Measurements from ENCODE around the gene EXOC4.

DNA sequence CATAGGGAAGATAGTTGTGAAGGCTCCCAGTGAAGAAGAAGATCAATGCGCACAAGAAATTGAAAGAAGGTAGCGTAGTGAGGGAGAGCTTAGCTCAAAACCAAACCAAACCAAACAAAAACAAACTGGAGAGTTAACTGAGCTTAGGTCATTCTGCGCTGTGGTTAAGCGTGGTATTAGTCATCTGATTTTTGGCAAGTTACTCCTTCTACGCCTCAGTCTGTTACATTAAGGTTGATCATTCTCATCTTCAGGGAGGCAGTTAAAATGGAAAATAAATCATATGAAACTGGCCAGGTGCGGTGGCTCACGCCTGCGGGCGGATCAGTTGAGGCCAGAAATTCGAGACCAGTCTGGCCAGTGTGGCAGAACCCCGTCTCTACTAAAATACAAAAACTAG is 259.7 kb downstream of the EXOC4 start:
- TF ChIP-seq POLR2A (IDR thresholded peaks at IDR 0.05) (no peak), POLR2AphosphoS5 (IDR thresholded peaks at IDR 0.05) (no peak), EP300 (IDR thresholded peaks at IDR 0.05) (no peak)
- TF ChIP-seq, protein P1, sequence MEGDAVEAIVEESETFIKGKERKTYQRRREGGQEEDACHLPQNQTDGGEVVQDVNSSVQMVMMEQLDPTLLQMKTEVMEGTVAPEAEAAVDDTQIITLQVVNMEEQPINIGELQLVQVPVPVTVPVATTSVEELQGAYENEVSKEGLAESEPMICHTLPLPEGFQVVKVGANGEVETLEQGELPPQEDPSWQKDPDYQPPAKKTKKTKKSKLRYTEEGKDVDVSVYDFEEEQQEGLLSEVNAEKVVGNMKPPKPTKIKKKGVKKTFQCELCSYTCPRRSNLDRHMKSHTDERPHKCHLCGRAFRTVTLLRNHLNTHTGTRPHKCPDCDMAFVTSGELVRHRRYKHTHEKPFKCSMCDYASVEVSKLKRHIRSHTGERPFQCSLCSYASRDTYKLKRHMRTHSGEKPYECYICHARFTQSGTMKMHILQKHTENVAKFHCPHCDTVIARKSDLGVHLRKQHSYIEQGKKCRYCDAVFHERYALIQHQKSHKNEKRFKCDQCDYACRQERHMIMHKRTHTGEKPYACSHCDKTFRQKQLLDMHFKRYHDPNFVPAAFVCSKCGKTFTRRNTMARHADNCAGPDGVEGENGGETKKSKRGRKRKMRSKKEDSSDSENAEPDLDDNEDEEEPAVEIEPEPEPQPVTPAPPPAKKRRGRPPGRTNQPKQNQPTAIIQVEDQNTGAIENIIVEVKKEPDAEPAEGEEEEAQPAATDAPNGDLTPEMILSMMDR (IDR thresholded peaks at IDR 0.05): no peak

Measured in sigmoid colon (tissue), 4 donors.